Nephron (organoid): ENCODE measurements around the gene YIPF1.

Source experiments
- H3K27ac Mint-ChIP-seq, 3 experiments: 2 replicates each; pipeline ENCODE4 v1.8.0; 2020; ENCODE audit warnings: mixed read lengths in 3 of 3, mild to moderate bottlenecking in 2 of 3, moderate library complexity in 1 of 3
- H3K27me3 Mint-ChIP-seq: 2 replicates; pipeline ENCODE4 v1.8.0; 2021; ENCODE audit warnings: low read depth, mild to moderate bottlenecking, moderate library complexity, mixed read lengths
- H3K36me3 Mint-ChIP-seq: 2 replicates; pipeline ENCODE4 v1.8.0; 2020; ENCODE audit warnings: low read depth, mixed read lengths
- H3K4me1 Mint-ChIP-seq: 2 replicates; pipeline ENCODE4 v1.8.0; 2020; ENCODE audit warnings: mixed read lengths
- H3K4me3 Mint-ChIP-seq, 3 experiments: 2 replicates each; pipeline ENCODE4 v1.8.0; 2020; ENCODE audit warnings: mild to moderate bottlenecking in 3 of 3, mixed read lengths in 3 of 3, moderate library complexity in 2 of 3
- H3K9me3 Mint-ChIP-seq: 2 replicates; pipeline ENCODE4 v1.8.0; 2020; ENCODE audit warnings: mixed read lengths
- TF ChIP-seq, protein P1 (sequence below), 3 experiments: fragments of 200-600 bp; sonication (generic); IDR thresholded peaks; one replicate each; pipeline ENCODE4 v1.5.0; 2021; ENCODE audit warnings: antibody characterized with exemption in 3 of 3; ENCODE audit not compliant: unreplicated experiment in 3 of 3

YIPF1 gene

DNA sequence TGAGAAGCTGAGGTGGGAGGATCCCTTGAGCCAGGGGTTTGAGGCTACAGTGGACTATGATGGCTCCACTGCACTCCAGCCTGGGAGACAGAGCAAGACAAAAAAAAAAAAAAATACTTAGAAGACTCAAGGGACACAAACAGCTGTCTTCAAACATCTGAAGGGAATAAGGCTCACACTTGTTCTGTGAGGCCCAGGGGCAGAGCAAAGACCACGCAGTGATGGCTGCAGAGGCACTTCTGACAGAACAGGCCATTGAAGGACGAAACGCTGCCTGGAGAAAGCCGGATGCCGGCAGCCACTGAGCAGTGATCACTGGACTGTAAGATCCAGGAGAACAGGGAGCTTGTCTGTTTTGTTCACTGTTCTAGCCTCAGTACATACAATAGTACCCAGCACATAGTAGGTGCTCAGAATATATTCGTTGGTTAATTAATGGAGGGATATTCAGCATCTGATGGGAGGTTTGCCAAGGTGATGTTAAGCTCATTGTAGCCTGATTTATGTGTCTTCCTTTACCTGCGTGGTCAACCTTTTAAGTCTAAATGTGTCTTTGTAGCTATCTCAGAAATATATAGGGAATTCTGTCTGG lies 39.4 kb downstream of the YIPF1 start:
- peak overlapping the region in 1 of 3 experiments; percentile 10 for H3K4me3 Mint-ChIP-seq
- peak overlapping the region in 2 of 3 experiments; percentile 5 to 32 for H3K27ac Mint-ChIP-seq
- H3K9me3 Mint-ChIP-seq, result peaks cover 3% of the 10 kb centered on the region
- peaks cover 27% of the 10 kb centered on the region for H3K4me1 Mint-ChIP-seq
- no peaks in the 10 kb centered on the region for H3K27me3 Mint-ChIP-seq
- TF ChIP-seq, protein P1, sequence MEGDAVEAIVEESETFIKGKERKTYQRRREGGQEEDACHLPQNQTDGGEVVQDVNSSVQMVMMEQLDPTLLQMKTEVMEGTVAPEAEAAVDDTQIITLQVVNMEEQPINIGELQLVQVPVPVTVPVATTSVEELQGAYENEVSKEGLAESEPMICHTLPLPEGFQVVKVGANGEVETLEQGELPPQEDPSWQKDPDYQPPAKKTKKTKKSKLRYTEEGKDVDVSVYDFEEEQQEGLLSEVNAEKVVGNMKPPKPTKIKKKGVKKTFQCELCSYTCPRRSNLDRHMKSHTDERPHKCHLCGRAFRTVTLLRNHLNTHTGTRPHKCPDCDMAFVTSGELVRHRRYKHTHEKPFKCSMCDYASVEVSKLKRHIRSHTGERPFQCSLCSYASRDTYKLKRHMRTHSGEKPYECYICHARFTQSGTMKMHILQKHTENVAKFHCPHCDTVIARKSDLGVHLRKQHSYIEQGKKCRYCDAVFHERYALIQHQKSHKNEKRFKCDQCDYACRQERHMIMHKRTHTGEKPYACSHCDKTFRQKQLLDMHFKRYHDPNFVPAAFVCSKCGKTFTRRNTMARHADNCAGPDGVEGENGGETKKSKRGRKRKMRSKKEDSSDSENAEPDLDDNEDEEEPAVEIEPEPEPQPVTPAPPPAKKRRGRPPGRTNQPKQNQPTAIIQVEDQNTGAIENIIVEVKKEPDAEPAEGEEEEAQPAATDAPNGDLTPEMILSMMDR (IDR thresholded peaks at IDR 0.05; ENCODE audit: unreplicated experiment in 3 of 3), result no peak
- peaks cover 48% of the 10 kb centered on the region for H3K36me3 Mint-ChIP-seq

DNA sequence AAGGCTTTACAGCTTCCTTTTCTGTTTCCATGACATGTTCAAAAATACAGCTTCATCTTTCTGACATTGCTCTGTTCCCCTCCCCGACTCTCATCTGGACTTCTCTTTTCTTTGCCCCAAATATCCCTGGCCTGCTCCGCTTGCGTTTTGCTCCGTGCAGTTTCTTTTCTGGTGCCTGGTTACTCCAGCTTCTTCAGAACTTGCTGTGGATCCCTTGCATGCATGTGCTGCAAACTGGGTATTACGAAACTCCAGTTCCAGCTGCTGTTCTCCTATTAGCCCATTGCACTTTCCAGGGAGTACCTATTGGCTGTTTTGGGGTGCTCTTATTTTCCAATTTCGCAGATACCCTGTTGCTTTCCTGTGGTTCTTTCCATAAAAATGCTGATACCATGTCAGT lies 41.6 kb downstream of the YIPF1 start:
- Mint-ChIP-seq H3K27ac (no peak overlapping the region), H3K36me3 (peaks cover 33% of the 10 kb centered on the region), H3K4me1 (peaks cover 27% of the 10 kb centered on the region), H3K4me3 (no peak overlapping the region), H3K9me3 (peaks cover 3% of the 10 kb centered on the region), H3K27me3 (no peaks in the 10 kb centered on the region)
- TF ChIP-seq, protein P1 (IDR thresholded peaks at IDR 0.05; ENCODE audit: unreplicated experiment in 3 of 3), result no peak

DNA sequence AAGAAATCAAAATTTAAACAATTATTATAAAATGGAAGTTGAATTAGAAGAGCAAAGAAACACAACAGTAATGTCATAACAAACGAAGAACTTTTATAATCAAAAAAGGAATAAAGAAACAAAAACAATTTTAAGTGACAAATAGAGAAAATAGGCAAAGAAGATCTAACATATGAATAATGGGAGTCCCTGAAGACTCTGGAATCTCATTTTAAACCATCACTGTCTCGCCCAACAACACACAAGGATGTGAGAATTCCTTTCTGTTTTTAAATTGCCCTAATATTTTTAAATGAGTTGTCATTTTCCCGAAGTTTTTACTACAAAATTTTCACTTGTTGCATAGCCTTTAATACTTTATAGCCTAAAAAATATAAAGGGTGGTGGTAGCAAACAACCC lies 47.2 kb downstream of the YIPF1 start:
- no peaks in the 10 kb centered on the region for H3K27me3 Mint-ChIP-seq
- H3K36me3 Mint-ChIP-seq, result no peaks in the 10 kb centered on the region
- no peak overlapping the region for H3K4me3 Mint-ChIP-seq
- H3K27ac Mint-ChIP-seq, result no peak overlapping the region
- H3K4me1 Mint-ChIP-seq, result peaks cover 10% of the 10 kb centered on the region
- TF ChIP-seq, protein P1 (IDR thresholded peaks at IDR 0.05; ENCODE audit: unreplicated experiment in 3 of 3), result no peak
- peaks cover 9% of the 10 kb centered on the region for H3K9me3 Mint-ChIP-seq

DNA sequence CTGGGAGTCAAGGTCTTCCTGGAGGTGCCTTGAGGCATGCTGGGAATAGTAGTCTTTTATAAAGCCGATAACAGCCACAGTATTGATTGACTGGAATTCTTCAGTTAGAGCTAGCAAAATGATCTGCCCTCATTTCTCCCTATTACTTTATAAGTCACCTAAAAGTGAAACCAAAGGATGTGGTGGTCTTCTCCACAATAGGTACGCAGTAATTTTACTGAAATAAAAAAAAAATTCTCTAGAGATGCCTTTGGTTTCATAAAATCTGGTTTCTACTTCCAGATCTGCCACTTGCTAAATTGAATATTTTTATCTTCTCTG lies 51.0 kb downstream of the YIPF1 start:
- TF ChIP-seq, protein P1 (IDR thresholded peaks at IDR 0.05; ENCODE audit: unreplicated experiment in 3 of 3), result no peak
- Mint-ChIP-seq H3K27me3 (no peaks in the 10 kb centered on the region), H3K9me3 (peaks cover 6% of the 10 kb centered on the region)

DNA sequence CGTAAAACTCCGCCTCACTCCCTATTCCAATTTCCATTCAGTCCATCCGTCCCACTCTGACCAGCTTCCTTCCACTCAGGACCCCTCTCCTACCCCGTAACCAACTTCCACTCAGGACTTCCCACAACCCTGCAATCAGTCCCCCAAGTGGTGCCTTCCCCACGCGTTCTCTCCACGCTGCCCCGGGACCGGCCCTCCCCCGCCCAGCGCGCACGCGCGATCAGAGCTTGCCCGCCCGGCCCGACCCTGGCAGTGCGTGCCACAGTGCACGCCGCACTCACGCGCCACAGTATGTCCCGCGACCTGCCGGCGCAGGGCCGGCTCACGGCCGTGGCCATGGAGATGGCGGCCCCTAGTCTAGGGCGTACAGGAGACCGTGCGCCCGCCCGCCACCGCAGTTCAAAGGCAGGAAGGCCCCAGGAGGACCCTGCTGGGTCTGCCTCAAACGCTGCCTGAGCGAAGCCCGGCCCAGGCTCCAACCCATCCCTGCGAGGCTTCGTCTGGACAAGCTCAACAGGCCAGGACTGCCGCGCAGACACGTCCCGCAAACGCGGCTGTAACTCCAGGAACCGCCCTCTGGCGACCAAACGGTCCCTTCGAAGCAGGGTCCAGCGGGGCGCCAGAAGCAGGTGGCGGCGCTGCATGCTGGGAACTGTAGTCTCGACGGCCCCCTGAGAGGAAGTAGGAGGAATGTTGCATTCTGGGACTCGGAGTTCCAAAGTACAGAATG lies 51.5 kb downstream of the YIPF1 start, which contains the start of gene NDC1:
Gene NDC1, minus strand, starts transcription at position 373 of the 730 bp plus-strand sequence. Its CDS starts 35 bp downstream, at position 338.
- Mint-ChIP-seq H3K4me3 (peak within 1 kb of the TSS; percentile 99 to 100 (median 99)), H3K27me3 (no peaks in the 10 kb centered on the region), H3K4me1 (peaks cover 20% of the 10 kb centered on the region), H3K9me3 (peaks cover 6% of the 10 kb centered on the region), H3K36me3 (no peaks in the 10 kb centered on the region), H3K27ac (peak within 1 kb of the TSS; percentile 100)
- TF ChIP-seq, protein P1 (IDR thresholded peaks at IDR 0.05; ENCODE audit: unreplicated experiment in 3 of 3), result peak in 1 of 3 experiments; percentile 11

More for the DNA sequence above, 51.0 kb downstream of the YIPF1 start:
- H3K4me1 Mint-ChIP-seq, result peaks cover 20% of the 10 kb centered on the region
- H3K27ac Mint-ChIP-seq, result peak overlapping the region; percentile 100
- H3K36me3 Mint-ChIP-seq, result no peaks in the 10 kb centered on the region
- H3K4me3 Mint-ChIP-seq, result peak overlapping the region; percentile 99 to 100 (median 99)

DNA sequence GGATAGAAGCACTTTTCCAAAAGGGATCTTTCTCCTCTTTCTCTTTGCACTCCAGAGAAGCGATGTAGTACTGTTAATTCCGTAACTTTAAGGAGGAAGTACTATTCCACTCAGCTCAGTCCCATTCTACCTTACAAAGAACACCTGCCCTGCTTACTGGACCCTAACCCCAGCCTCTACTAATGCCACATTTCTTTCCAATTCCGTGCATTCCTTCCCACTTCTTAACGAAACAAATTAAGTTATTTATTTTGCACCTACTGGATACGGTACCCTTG lies 52.0 kb downstream of the YIPF1 start:
- peaks cover 20% of the 10 kb centered on the region for H3K4me1 Mint-ChIP-seq
- peak overlapping the region; percentile 99 to 100 (median 99) for H3K4me3 Mint-ChIP-seq
- TF ChIP-seq, protein P1 (IDR thresholded peaks at IDR 0.05; ENCODE audit: unreplicated experiment in 3 of 3), result no peak
- peaks cover 4% of the 10 kb centered on the region for H3K9me3 Mint-ChIP-seq
- no peaks in the 10 kb centered on the region for H3K36me3 Mint-ChIP-seq
- no peaks in the 10 kb centered on the region for H3K27me3 Mint-ChIP-seq
- H3K27ac Mint-ChIP-seq, result peak overlapping the region; percentile 100
